KBM-7 (cell line): ENCODE results near the gene RSPH6A.

Experiments used
- DNase-seq: peaks from one replicate; pipeline ENCODE4 v3.0.0-alpha.2; 2015
- in situ Hi-C: fragments of 300-500 bp; cut with MboI; formaldehyde crosslinking; loops from 2 replicates; pipeline ENCODE4 v1.14.3; 2020; ENCODE audit warnings: low sequenced_read_pairs, low pct_unique_long_range_greater_than_20kb, mixed read lengths

Gene RSPH6A

GRCh38 chr19:45782820-45783785 is 32.0 kb downstream of the RSPH6A start:
- DNase-seq: no peak
- in situ Hi-C loops: no loop called here

- in situ Hi-C loops: no loop called here
- no peak for DNase-seq
Measured at GRCh38 chr19:45782162-45782691, 32.9 kb downstream of the RSPH6A start, which contains the start of gene DMPK. TSS of gene DMPK (minus strand) at chr19:45782490. CDS start at chr19:45782352, 138 bp downstream.

- in situ Hi-C loops: no loop called here
- DNase-seq: no peak
Measured at GRCh38 chr19:45781214-45782161, 33.6 kb downstream of the RSPH6A start.

GRCh38 chr19:45780448-45781213 is 34.5 kb downstream of the RSPH6A start:
- no peak for DNase-seq
- in situ Hi-C loops: no loop called here

GRCh38 chr19:45780146-45780447 is 35.0 kb downstream of the RSPH6A start:
- DNase-seq: no peak
- in situ Hi-C loops: no loop called here

- in situ Hi-C loops: no loop called here
- peak; percentile 84 for DNase-seq
Measured at GRCh38 chr19:45779231-45780145, 35.6 kb downstream of the RSPH6A start.

- in situ Hi-C loops: no loop called here
- no peak for DNase-seq
Measured at GRCh38 chr19:45778010-45778661, 37.0 kb downstream of the RSPH6A start.

- in situ Hi-C loops: no loop called here
- no peak for DNase-seq
Measured at GRCh38 chr19:45777395-45777961, 37.6 kb downstream of the RSPH6A start.

- DNase-seq: no peak
- in situ Hi-C loops: no loop called here
Measured at GRCh38 chr19:45774765-45775164, 40.3 kb downstream of the RSPH6A start.

- in situ Hi-C loops: no loop called here
- no peak for DNase-seq
Measured at GRCh38 chr19:45773384-45773783, 41.7 kb downstream of the RSPH6A start.

GRCh38 chr19:45772912-45773311 is 42.2 kb downstream of the RSPH6A start:
- in situ Hi-C loops: no loop called here
- DNase-seq: no peak

- in situ Hi-C loops: no loop called here
- no peak for DNase-seq
Measured at GRCh38 chr19:45772130-45772840, 42.8 kb downstream of the RSPH6A start.

- no peak for DNase-seq
- in situ Hi-C loops: no loop called here
Measured at GRCh38 chr19:45771311-45771933, 43.7 kb downstream of the RSPH6A start.

GRCh38 chr19:45770192-45771101 is 44.7 kb downstream of the RSPH6A start:
- in situ Hi-C loops: no loop called here
- peak; percentile 91 for DNase-seq

- in situ Hi-C loops: no loop called here
- no peak for DNase-seq
Measured at GRCh38 chr19:45769821-45770191, 45.3 kb downstream of the RSPH6A start.
